Suppressor macrophage (primary cell): ENCODE measurements around the gene PTGER3.

Experiments used
- DNase-seq, 4 experiments: peaks; one replicate each; pipeline ENCODE4 v3.0.0-alpha.2; 2020 to 2022

Gene PTGER3

DNA sequence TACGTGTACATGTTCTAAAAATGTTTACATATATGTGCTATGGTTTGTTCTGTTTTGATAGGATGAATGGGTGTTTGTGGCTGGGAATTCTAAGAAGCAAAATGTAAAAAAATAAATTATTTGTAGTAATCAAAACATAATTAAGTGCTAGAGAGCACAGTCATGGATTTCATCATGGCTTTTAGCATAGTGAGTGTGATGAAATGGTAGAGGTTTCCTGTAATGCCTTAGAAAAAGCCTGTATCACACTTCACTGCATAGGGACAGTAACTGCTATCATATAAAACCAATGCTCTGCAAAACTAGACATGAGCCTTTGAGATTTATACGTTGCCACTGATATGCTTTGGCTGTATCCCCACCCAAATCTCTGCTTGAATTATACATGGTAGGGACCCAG lies 99.8 kb downstream of the PTGER3 start:
- no peak for DNase-seq

DNA sequence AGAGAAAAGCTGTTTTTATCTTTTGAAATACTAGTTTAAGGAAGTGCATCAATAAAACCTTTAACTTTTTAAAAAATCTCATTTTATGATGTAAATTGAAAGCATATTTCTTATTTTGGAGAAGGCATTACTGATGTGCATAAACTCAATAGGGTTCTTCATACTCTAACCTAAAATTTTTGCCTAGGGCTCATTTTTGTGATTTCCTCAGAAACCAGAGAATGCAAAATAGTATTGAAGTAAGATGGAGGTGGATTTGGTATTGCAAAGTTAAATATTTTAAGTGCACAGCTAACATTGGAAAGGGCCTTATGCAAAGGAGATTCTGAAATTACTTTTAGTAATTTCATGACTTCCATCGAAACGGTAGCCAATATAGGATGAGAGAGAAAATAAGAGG lies 101.9 kb downstream of the PTGER3 start:
- no peak for DNase-seq

DNA sequence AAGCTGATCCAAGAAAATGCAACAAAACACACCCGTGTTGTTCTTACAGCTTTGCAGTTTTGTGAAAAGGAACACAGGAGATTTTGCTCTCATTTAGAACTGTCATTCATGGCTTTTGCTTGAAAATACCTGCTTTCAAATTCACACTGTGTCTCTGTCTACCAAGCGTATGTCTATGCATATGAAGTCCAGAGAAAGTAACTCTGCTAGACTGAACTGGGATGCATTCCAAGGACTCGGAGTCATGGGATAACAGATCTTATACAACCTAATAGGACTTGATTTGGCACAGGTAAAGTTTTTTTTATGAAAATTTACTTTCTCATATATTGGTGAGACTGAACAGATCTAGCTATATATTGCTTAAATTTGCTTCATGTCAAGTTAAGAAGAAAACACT lies 102.4 kb downstream of the PTGER3 start:
- DNase-seq = no peak

DNA sequence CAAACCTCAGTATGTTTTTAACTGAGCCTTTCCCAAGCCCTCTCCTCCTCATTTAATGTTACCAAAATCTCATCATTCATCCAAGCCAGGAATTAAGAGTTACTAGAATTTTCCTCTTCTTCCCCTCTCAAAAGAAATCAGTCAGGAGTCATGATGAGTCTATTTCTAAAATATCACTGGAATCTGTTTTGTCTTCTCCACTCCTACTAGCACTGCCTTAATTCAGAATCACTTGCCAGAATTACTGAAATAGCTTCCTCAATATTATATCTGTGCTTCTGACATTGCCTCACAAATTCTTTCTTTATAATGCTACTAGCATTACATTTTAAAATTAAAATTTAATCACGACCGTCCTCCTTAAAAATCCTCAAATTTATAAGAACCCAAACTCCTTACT lies 106.1 kb downstream of the PTGER3 start:
- no peak for DNase-seq

DNA sequence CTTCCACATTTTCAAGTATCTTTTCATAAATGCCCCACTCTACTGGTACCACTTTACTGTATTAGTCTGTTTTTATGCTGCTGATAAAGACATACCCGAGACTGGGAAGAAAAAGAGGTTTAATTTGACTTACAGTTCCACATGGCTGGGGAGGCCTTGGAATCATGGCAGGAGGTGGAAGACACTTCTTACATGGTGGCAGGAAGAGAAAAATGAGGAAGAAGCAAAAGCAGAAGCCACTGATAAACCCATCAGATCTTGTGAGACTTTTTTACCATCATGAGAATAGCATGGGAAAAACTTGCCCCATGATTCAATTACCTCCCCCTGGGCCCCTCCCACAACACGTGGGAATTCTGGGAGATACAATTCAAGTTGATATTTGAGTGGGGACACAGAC lies 107.2 kb downstream of the PTGER3 start:
- DNase-seq = peak in 3 of 4 experiments; percentile 5 to 24 (median 23)

DNA sequence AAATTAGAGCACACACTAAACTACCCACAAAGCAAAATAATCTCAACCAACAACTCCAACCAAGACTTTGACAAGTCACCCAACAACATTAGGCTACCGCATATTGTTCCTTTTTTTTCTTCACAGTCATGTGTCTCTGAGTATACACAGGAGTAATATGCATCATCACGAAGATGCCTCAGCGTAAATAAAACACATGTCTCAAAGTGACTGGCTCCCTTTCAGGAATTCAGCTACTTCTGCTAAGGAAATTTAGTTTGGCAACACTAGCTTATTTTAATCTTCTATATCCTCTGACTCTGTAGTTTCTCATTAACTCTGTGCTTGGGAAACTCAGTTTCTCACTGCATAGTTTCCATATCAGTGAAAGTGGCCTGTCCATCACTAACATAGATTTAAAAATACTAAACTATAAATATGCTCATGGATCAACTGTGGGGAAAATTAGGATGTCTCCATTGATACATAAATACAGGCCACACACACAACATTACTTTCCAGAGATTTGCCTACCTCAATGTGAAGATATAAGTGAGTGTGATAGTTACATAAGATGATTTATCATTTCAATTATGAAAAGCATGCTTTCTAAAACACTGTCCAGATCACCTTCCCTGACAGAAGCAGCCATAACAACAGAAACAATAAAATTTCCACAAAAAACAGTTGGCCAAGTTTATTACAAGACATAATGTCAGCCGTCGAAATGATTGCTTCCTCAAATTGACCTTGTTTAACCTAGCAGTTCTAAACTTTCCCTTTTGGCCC lies 113.2 kb downstream of the PTGER3 start:
- DNase-seq = peak; percentile 18 to 76 (median 35)

GRCh38 chr1:70930062-70930461 lies 117.6 kb downstream of the PTGER3 start:
- DNase-seq = no peak

- no peak for DNase-seq
These were observed 125.4 kb downstream of the PTGER3 start for GRCh38 chr1:70922196-70922595.
